Measurements from ENCODE around the gene TRMT1L.

DNA sequence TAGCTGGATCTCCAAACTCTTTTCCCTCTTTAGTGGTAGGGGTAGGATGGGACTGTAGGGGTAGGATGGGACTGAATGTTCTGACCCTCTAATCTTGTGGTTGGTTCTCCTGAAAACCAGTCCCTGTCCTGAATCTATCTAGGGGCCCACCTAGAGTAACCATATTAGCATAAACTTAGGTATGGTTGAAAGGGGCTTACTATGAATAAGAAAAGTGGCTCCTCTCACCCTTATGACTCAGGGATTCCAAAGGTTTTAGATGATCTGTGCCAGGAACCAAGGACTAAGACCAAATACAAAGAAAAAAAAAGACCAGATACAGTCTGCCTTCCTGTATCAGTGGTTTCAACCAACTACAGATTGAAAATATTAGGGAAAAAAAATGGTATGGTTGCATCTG is 82.4 kb downstream of the TRMT1L start:
- TF ChIP-seq, protein P1, sequence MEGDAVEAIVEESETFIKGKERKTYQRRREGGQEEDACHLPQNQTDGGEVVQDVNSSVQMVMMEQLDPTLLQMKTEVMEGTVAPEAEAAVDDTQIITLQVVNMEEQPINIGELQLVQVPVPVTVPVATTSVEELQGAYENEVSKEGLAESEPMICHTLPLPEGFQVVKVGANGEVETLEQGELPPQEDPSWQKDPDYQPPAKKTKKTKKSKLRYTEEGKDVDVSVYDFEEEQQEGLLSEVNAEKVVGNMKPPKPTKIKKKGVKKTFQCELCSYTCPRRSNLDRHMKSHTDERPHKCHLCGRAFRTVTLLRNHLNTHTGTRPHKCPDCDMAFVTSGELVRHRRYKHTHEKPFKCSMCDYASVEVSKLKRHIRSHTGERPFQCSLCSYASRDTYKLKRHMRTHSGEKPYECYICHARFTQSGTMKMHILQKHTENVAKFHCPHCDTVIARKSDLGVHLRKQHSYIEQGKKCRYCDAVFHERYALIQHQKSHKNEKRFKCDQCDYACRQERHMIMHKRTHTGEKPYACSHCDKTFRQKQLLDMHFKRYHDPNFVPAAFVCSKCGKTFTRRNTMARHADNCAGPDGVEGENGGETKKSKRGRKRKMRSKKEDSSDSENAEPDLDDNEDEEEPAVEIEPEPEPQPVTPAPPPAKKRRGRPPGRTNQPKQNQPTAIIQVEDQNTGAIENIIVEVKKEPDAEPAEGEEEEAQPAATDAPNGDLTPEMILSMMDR (IDR thresholded peaks at IDR 0.05): no peak
- TF ChIP-seq POLR2A (IDR thresholded peaks at IDR 0.05): no peak
